ENCODE measurements around the gene ZNF506. TPM values are rescaled to one million over a fixed set of nuclear protein-coding genes. Genes with fewer than 3 reads are reported as not detected.
"Not testable (repeated sequence)": the region's sequence is repeated elsewhere in the genome, so short reads cannot be mapped to it uniquely, and the experiment has no call there.

Gene ZNF506
- total RNA-seq, 1 donor from 2014 or later = 22.0 TPM

DNA sequence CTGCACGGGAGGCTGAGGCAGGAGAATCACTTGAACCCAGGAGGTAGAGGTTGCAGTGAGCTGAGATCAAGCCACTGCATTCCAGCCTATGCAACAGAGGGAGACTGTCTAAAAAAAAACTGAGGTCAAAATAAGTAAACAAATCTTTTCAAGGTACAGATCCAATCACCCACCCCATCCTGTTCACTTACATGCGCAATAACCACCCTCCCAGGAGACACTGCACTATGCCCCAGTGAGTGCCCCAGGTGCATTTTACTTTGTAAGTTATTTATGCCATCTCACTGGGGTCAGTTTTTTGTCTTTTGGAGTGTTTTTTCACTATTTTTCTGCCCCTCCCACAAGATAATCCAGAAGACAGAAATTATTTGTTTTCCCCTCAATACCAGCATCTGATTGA is 37.2 kb upstream of the ZNF506 start:
- no peaks in the 10 kb centered on the region for H3K4me1 Mint-ChIP-seq (ENCODE audit: low read depth)
- H3K27me3 Mint-ChIP-seq = no peaks in the 10 kb centered on the region
- TF ChIP-seq, protein P1, sequence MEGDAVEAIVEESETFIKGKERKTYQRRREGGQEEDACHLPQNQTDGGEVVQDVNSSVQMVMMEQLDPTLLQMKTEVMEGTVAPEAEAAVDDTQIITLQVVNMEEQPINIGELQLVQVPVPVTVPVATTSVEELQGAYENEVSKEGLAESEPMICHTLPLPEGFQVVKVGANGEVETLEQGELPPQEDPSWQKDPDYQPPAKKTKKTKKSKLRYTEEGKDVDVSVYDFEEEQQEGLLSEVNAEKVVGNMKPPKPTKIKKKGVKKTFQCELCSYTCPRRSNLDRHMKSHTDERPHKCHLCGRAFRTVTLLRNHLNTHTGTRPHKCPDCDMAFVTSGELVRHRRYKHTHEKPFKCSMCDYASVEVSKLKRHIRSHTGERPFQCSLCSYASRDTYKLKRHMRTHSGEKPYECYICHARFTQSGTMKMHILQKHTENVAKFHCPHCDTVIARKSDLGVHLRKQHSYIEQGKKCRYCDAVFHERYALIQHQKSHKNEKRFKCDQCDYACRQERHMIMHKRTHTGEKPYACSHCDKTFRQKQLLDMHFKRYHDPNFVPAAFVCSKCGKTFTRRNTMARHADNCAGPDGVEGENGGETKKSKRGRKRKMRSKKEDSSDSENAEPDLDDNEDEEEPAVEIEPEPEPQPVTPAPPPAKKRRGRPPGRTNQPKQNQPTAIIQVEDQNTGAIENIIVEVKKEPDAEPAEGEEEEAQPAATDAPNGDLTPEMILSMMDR (IDR thresholded peaks at IDR 0.05; ENCODE audit: unreplicated experiment) = no peak
- H3K9me3 Mint-ChIP-seq (ENCODE audit: low read depth) = no peaks in the 10 kb centered on the region
- H3K27ac Mint-ChIP-seq = no peak overlapping the region
- H3K4me3 Mint-ChIP-seq (ENCODE audit: low read depth) = no peak overlapping the region
- peaks cover 3% of the 10 kb centered on the region for H3K36me3 Mint-ChIP-seq (ENCODE audit: insufficient read depth)
- DNase-seq (ENCODE audit: low spot score, unreplicated experiment) = no peak

DNA sequence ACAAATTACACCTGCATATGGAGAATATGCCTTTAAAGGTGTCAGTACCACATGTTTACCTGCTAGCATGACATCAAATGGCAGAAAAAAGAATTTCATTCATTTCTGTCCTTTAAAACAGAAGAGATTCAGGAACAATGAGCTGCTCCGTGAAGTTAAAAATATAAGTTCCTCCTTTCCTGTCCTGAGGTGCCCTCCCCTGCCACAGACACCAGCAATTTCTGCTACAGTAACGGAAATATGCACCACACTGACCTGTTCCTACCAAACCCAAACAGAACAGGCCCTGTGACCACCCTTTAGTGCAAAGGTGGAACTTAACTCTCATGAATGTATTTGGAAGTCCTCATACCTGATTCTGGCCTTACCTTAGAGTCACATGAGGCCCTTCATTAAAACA is 30.2 kb upstream of the ZNF506 start:
- not testable (repeated sequence) for H3K4me1 Mint-ChIP-seq (ENCODE audit: low read depth); H3K27me3 Mint-ChIP-seq; H3K27ac Mint-ChIP-seq; H3K4me3 Mint-ChIP-seq (ENCODE audit: low read depth); H3K36me3 Mint-ChIP-seq (ENCODE audit: insufficient read depth); DNase-seq (ENCODE audit: low spot score, unreplicated experiment); H3K9me3 Mint-ChIP-seq (ENCODE audit: low read depth)

DNA sequence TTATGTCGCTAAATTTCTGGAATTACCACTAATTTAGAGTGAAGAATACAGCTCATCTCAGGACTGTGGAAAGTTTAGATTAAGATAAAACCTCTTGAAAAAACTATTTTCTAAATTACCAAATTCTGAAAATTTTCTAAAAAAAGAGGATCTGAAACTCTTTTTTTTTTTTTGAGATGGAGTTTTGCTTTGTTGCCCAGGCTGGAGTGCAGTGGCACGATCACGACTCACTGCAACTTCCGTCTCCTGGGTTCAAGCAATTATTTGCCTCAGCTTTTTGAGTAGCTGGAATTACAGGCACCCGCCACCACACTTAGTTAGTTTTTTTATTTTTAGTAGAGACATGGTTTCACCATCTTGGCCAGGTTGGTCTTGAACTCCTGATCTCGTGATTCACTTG is 27.5 kb upstream of the ZNF506 start:
- Mint-ChIP-seq H3K27ac (no peak overlapping the region), H3K4me3 (ENCODE audit: low read depth) (no peak overlapping the region), H3K9me3 (ENCODE audit: low read depth) (peaks cover 8% of the 10 kb centered on the region), H3K27me3 (no peaks in the 10 kb centered on the region), H3K4me1 (ENCODE audit: low read depth) (no peaks in the 10 kb centered on the region), H3K36me3 (ENCODE audit: insufficient read depth) (peaks cover 6% of the 10 kb centered on the region)
- TF ChIP-seq, protein P1 (IDR thresholded peaks at IDR 0.05; ENCODE audit: unreplicated experiment) = no peak
- no peak for DNase-seq (ENCODE audit: low spot score, unreplicated experiment)

DNA sequence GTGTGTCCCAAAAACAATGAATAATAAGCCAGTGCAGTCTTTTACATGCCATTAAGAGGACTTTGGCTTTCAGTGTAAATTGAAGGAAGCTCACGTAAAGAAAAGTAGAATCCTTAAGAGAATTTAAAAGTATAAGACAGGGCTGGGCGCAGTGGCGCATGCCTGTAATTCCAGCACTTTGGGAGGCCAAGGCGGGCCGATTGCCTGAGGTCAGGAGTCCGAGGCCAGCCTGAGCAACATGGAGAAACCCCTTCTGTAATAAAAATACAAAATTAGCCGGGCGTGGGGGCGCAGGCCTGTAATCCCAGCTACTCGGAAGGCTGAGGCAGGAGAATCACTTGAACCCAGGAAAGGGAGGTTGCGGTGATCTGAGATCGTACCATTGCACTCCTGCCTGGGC is 26.2 kb upstream of the ZNF506 start:
- no peak overlapping the region for H3K27ac Mint-ChIP-seq
- no peaks in the 10 kb centered on the region for H3K4me1 Mint-ChIP-seq (ENCODE audit: low read depth)
- peaks cover 12% of the 10 kb centered on the region for H3K9me3 Mint-ChIP-seq (ENCODE audit: low read depth)
- TF ChIP-seq, protein P1 (IDR thresholded peaks at IDR 0.05; ENCODE audit: unreplicated experiment) = no peak
- H3K4me3 Mint-ChIP-seq (ENCODE audit: low read depth) = no peak overlapping the region
- DNase-seq (ENCODE audit: low spot score, unreplicated experiment) = no peak
- no peaks in the 10 kb centered on the region for H3K27me3 Mint-ChIP-seq
- H3K36me3 Mint-ChIP-seq (ENCODE audit: insufficient read depth) = peaks cover 12% of the 10 kb centered on the region

DNA sequence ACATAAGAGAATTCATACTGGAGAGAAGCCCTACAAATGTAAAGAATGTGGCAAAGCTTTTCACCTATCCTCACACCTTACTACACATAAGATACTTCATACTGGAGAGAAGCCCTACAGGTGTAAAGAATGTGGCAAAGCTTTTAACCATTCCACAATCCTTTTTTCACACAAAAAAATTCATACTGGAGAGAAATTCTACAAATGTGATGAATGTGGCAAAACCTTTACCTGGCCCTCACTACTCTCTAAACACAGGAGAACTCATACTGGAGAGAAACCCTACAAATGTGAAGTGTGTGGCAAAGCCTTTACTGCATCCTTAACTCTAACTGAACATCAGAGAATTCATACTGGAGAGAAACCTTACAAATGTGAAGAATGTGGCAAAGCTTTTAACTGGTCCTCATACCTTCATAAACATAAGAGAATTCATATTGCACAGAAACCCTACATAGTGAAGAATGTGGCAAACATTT is 14.0 kb upstream of the ZNF506 start:
- Mint-ChIP-seq H3K27ac (no peak overlapping the region), H3K27me3 (no peaks in the 10 kb centered on the region), H3K4me3 (ENCODE audit: low read depth) (no peak overlapping the region), H3K4me1 (ENCODE audit: low read depth) (no peaks in the 10 kb centered on the region), H3K9me3 (ENCODE audit: low read depth) (peaks cover 38% of the 10 kb centered on the region), H3K36me3 (ENCODE audit: insufficient read depth) (peaks cover 25% of the 10 kb centered on the region)
- TF ChIP-seq, protein P1 (IDR thresholded peaks at IDR 0.05; ENCODE audit: unreplicated experiment) = no peak
- DNase-seq (ENCODE audit: low spot score, unreplicated experiment) = no peak

DNA sequence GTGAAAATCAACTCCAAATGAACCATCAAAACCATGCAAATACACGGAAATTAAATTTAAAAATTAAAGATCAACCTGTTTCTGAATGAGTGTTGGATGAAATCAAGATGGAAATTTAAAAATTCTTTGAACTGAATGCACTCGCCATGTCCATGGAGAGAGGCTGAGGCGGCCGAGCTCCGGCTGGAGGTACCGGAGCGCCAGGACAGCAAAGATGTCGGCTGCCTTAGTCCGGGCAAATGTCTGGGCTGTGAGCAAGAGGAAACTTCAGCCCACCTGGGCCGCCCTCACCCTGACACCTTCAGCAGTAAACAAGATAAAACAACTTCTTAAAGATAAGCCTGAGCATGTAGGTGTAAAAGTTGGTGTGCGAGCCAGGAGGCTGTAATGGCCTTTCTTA is 5.3 kb upstream of the ZNF506 start:
- TF ChIP-seq, protein P1 (IDR thresholded peaks at IDR 0.05; ENCODE audit: unreplicated experiment) = no peak
- Mint-ChIP-seq H3K4me1 (ENCODE audit: low read depth) (no peaks in the 10 kb centered on the region), H3K27ac (no peak overlapping the region), H3K9me3 (ENCODE audit: low read depth) (peaks cover 56% of the 10 kb centered on the region), H3K4me3 (ENCODE audit: low read depth) (no peak overlapping the region), H3K27me3 (no peaks in the 10 kb centered on the region), H3K36me3 (ENCODE audit: insufficient read depth) (peaks cover 32% of the 10 kb centered on the region)
- DNase-seq (ENCODE audit: low spot score, unreplicated experiment) = no peak
